Activated T-helper 9 cell treated with anti-CD3 and anti-CD28 coated beads, Interleukin-2, amount 50 U/mL, for 16 hours (primary cell): Measurements from ENCODE around the gene AOAH.
"Not testable (repeated sequence)": the region's sequence is repeated elsewhere in the genome, so short reads cannot be mapped to it uniquely, and the experiment has no call there.

Source experiments
- DNase-seq: peaks from one replicate; pipeline ENCODE4 v3.0.0-alpha.2; 2020; ENCODE audit warnings: low read depth

Gene AOAH

DNA sequence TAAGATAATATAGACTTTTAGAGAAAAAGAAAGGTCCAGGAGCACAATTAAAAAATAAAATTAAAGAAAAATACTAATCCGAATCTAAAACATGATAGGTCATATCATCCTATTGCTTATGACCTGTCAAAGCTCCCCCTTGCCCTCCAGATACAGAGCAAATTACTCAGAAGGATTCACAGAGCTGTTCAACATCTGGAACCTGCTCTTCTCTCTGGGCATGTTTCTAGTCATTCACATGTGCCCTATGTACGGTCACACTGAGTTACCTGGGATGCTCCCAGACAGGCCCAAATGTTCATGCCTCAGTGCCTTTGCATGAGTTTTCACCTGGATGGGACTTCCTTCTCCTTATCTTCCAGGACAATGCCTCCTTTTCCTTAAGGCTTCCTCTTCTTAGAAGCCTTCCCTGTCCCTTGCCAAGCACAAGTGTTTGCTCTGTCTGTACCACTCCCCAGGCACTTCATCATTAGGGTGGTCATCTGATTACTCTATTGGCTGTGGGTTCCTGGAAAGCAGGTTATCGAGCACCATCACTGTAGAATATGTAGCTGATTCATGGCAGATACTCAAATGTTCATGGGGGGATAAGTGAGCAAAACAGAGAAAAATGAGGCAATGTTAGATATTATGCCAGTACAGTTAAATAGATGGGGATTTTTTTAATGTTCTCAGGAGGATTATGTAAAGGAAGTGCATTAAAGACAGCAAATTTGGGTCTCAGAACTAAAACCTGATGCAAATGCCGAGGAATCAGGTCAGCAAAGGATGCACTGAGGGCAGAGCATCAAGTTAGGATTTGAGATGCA, 12.0 kb upstream of the AOAH start:
- DNase-seq = no peak

- no peak for DNase-seq
These were observed 10.9 kb upstream of the AOAH start for GRCh38 chr7:36735172-36735571.

GRCh38 chr7:36734731-36735130, 10.4 kb upstream of the AOAH start:
- no peak for DNase-seq

- no peak for DNase-seq
These were observed 9.1 kb upstream of the AOAH start for GRCh38 chr7:36733411-36733810.

GRCh38 chr7:36732806-36733205, 8.5 kb upstream of the AOAH start:
- DNase-seq = no peak

GRCh38 chr7:36730046-36730445, 5.8 kb upstream of the AOAH start:
- no peak for DNase-seq

GRCh38 chr7:36728143-36728542, 3.8 kb upstream of the AOAH start:
- DNase-seq = no peak

- DNase-seq = no peak
These were observed 2.7 kb upstream of the AOAH start for GRCh38 chr7:36726806-36727503.

GRCh38 chr7:36726311-36726710, 2.0 kb upstream of the AOAH start:
- DNase-seq = no peak

DNA sequence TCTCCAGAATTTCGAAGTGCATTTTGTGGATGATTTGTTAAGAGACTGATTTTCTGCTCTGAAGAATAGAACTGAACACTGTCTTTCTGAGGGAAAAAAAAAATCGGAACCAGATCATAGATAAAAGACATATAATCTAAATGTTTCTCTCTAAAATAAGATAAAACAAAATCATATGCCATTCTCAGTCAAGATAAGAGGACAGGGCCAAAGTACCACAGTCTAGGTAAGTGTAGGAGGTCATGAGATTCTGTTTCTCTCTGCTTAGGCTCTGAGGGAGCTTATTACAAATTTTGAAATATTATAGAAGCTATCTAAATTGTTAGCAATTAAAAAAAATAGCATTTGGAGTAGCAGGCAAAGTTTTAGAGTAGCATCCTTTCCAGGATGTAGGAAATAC, 702 bp upstream of the AOAH start:
- no peak for DNase-seq

GRCh38 chr7:36723291-36723690, 1.0 kb downstream of the AOAH start:
- no peak for DNase-seq

- DNase-seq = no peak
These were observed 5.1 kb downstream of the AOAH start for GRCh38 chr7:36719083-36719632.

- no peak for DNase-seq
These were observed 6.7 kb downstream of the AOAH start for GRCh38 chr7:36717586-36717985.

GRCh38 chr7:36716802-36717201, 7.5 kb downstream of the AOAH start:
- not testable (repeated sequence) for DNase-seq

DNA sequence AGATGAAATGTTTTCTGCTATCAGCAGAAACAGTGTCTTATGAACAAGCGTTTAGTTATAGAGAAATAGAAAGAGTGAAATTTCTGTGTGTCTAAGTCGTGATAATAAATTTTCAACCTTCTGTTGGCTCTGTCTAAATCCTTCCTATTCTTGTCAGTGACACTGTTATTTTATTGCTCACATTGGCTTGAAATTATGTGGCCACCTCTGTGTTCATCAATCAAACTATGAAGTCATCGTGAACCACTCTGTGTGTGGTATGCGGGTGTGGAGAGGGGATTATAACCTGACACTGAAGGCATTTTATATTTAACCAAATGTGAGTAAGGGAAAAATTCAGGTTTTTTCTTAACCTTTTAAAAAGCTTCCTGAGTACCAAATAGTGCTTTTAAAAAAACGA, 12.3 kb downstream of the AOAH start:
- DNase-seq = no peak

DNA sequence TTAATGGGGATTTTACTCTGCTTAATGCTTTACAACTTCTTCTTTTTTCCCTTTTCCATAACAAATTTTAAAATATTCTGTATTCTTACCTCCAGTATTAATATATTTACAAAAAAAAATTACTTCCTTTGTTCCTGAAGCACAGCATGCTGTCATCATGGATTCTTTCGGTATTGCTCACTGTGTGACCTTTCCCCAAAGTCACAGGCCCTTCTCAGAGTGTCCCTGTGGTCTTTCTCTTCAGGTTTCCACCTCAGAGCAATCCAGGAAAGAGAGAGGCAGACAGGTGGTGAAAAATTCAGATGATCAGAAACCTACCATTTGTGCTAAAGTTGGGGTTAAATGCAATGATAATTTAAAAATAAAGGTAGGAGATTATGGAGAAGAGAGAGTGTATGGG, 13.0 kb downstream of the AOAH start:
- no peak for DNase-seq

DNA sequence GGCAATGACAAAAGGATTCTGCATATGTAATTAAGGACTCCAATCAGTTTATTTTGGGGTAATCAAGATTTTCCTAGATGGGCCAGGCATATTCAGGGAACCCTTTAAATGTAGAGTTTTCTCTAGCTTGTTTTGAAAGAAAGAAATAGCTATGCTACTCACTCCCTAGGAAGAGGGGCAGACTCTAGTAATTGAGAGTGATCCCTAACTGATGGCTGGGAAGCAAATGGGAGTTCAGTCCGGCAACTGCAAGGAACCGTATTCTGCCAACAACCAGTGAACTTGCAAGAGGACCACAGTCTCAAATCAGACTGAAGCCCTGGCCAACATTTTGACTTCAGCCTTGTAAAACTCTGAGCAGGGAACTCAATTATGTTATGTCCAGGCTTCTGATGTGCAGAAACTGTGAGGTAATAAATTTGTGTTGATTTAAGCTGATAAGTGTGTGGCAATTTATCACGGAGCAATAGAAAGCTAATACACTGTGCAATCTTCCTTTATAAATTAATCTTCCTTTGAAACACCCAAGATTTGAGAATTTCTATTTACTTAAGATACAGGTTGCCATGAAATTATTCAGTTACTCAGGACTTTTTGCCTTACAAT, 14.0 kb downstream of the AOAH start:
- DNase-seq = no peak

- no peak for DNase-seq
These were observed 15.5 kb downstream of the AOAH start for GRCh38 chr7:36708767-36709166.

DNA sequence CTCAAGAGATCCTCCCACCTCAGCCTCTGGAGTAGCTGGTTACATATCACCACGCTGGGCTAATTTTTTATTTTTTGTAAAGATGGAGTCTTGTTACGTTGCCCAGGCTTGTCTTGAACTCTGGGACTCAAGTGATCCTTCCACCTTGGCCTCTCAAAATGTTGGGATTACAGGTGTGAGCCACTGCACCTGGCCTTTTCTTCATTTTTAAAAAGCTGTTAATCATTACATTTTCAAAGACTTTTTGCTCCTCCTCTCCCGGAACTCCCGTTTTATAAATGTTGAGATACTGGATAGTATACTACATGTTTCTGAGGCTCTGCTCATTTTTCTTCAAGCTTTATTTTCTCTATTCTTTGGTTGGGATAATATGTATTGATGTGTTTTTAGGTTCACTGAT, 16.4 kb downstream of the AOAH start:
- no peak for DNase-seq

- DNase-seq = no peak
These were observed 16.8 kb downstream of the AOAH start for GRCh38 chr7:36707465-36707864.

GRCh38 chr7:36703860-36704259, 20.4 kb downstream of the AOAH start:
- DNase-seq = not testable (repeated sequence)

DNA sequence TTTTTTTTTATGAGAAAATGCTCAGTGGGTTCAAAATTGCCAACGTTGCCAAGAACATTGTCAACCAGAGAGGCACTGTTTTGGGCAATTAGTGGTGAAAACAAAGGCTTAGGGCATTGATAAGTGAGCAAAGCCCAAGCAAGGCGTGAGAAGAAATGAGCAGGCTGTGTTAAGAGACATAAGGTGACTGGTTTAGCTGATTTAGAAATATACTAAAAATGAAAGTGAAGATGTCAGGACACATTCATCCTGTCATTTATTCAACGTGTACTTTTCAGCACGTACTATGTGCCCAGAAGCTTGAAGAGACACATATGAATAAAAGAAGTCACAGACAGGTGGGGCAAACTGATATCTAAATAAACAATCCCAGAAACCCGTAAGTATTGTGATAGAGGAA, 31.8 kb downstream of the AOAH start:
- DNase-seq = no peak

DNA sequence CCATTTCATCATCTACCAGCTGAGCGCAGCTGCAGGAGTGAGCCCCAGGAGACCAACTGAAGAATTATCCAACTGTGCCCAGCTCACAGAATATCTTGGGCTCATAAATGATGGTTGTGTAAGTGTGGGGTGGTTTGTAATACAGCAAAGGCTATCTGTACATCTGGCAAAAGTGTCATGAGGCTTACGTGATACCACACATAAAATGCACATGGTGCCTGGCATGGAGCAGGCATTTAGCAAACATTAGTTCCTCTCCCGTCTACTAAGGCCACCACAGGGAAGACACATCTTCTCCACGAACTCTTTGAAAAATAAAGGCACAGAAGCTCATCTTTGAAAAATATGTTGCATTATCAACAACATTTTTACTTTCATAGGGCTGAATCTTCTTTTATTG, 32.3 kb downstream of the AOAH start:
- DNase-seq = no peak
